GM03348 (cell line): ENCODE results near the gene KBTBD4.
A peak's percentile ranks its signal among the peaks of the same experiment; 100 is the strongest.
"Not testable (repeated sequence)": the region's sequence is repeated elsewhere in the genome, so short reads cannot be mapped to it uniquely, and the experiment has no call there.

Experiments used
- DNase-seq: peaks from one replicate; pipeline ENCODE4 v3.0.0; 2012; ENCODE audit warnings: low spot score

The KBTBD4 gene

GRCh38 chr11:47526032-47526431 is 52.7 kb downstream of the KBTBD4 start:
- DNase-seq: not testable (repeated sequence)

DNA sequence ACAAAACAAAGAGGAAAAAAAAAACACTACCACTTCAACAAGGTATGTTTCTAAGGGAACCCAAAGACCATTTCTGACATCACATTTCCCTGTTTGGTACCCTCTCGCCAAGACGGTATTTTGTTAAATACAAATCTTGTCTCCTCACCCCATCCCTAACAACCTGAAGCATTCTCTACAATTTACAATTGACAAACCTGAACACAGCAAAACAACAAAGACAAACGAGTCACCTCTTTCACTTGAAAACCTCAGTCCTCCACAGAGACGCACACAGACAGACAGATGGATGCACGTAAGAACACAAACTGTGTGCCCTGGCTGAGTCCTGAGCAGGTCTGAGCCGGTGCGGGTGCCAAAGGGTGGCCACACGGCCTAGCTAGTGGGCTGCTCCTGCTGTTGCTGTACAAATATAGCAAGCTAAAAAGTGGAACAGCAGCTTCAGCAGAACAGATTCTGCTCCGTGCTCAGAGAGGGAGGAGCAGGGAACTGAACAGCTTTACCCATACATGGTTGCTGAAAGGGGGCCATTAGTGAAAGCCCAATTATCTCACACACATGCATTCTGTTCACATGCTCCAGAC is 54.4 kb downstream of the KBTBD4 start:
- DNase-seq: no peak

DNA sequence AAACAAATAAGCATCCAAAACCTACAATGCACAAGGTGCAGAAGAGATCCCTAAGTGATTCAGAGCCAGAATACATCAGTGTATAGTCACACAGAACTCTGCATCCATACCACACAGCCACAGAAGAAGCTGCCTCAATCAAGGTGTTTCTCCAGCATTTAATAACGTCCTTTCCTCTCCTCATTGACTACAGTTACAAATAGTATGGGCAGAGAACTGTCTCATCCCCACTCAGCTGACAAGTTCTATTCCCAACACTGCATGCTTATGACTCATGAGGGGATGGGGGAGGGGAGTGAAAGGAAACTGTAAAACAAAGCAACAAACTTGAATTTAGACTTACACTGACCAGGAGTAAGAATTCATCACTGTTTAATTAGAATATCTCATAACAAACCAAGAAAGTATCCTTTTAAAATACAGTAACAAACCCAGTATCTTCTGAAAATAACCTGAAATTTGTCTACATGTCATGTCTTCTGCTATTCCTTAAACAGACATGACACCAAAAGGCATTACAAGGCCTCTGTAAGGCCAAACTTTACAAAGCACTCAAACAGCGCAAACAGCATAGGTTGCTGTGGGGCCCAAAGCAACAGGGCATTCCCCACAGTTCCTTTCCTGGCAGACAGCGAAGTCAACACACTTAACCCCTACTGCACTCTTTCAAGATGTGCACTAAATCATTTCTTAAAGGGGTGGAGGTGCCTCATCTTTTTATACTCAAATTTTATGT is 55.1 kb downstream of the KBTBD4 start:
- peak; percentile 80 for DNase-seq
